Stomach (tissue), 4 donors: Measurements from ENCODE around the gene IGHMBP2.

Experiments
- EP300 ChIP-seq: sonication (generic); formaldehyde crosslinking; IDR thresholded peaks from one replicate; pipeline ENCODE4 v1.6.1; 2017; ENCODE audit warnings: antibody characterized with exemption
- TF ChIP-seq, protein P1 (sequence below), 7 experiments: fragments of 450-650 bp in 4 of 7; fragments of 200-600 bp in 3 of 7; sonication (generic) in 3 of 7; IDR thresholded peaks; one replicate each; pipeline ENCODE4 v1.5.1; 2016 to 2019; ENCODE audit warnings: antibody characterized with exemption in 7 of 7, control low read depth in 2 of 7, mild to moderate bottlenecking in 1 of 7

DNA sequence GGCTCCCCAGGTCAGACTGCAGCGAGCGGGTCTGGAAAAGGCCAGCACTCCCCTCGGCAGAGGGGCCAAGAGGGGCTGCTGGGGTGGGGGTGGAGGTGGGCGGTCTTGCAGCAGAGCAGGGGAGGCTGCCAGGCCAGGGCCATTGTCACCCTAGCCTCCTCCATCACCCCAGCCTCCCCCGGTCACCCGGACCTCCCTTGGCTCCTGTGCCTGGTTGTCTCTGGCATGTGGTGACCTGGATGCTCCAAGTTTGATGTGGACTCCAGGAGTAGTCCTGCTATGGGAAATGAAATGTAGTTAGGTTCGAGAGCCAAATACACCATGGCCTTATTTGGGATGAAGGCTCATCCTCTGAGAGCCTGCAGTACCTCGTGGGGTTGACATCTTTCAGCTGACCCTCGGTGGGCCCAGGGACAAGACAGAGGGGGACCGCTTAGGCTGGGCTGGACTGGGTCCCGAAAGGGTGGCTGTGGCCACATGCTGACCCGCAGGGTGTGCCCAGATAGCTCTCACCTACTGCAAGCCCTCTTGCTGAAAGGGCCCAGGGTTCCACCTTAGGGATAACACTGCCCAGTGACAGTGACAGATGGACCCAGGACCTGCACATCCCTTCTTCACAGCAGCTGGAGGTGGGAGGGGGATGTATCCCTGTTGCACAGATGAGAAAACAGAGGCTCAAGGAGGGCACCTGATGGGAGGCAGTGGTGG is 53.0 kb downstream of the IGHMBP2 start:
- TF ChIP-seq EP300, result no peak
- TF ChIP-seq, protein P1, sequence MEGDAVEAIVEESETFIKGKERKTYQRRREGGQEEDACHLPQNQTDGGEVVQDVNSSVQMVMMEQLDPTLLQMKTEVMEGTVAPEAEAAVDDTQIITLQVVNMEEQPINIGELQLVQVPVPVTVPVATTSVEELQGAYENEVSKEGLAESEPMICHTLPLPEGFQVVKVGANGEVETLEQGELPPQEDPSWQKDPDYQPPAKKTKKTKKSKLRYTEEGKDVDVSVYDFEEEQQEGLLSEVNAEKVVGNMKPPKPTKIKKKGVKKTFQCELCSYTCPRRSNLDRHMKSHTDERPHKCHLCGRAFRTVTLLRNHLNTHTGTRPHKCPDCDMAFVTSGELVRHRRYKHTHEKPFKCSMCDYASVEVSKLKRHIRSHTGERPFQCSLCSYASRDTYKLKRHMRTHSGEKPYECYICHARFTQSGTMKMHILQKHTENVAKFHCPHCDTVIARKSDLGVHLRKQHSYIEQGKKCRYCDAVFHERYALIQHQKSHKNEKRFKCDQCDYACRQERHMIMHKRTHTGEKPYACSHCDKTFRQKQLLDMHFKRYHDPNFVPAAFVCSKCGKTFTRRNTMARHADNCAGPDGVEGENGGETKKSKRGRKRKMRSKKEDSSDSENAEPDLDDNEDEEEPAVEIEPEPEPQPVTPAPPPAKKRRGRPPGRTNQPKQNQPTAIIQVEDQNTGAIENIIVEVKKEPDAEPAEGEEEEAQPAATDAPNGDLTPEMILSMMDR (IDR thresholded peaks at IDR 0.05), result no peak
